Fibroblast of lung (primary cell): ENCODE results near the gene PRR35. TPM values are rescaled to one million over a fixed set of nuclear protein-coding genes. Genes with fewer than 3 reads are reported as not detected.

Source experiments
- DNase-seq, 2 donors: peaks; one replicate each; pipeline versions ENCODE4 v3.0.0 to v3.0.0-alpha.2; 2010; ENCODE audit warnings: low read depth in 2 of 2
- H2AFZ ChIP-seq: 2 replicates; pipeline ENCODE4 v1.5.1; 2012; ENCODE audit warnings: low read length, control low read depth, inconsistent platforms
- H3K27ac ChIP-seq: 2 replicates; pipeline ENCODE4 v1.5.1; 2011; ENCODE audit warnings: low read length, control low read depth; ENCODE audit not compliant: insufficient read depth
- H3K27me3 ChIP-seq: 2 replicates; pipeline ENCODE4 v1.5.1; 2011; ENCODE audit warnings: mild to moderate bottlenecking, low read length; ENCODE audit not compliant: control insufficient read depth, insufficient read depth
- H3K36me3 ChIP-seq: 2 replicates; pipeline ENCODE4 v1.5.1; 2011; ENCODE audit warnings: low read length; ENCODE audit not compliant: control insufficient read depth, insufficient read depth
- H3K4me1 ChIP-seq: 2 replicates; pipeline ENCODE4 v1.5.1; 2011; ENCODE audit warnings: low read length; ENCODE audit not compliant: control insufficient read depth, insufficient read depth; ENCODE audit errors: extremely low read depth
- H3K4me2 ChIP-seq: 2 replicates; pipeline ENCODE4 v1.5.1; 2011; ENCODE audit warnings: low read length, control low read depth; ENCODE audit not compliant: insufficient read depth; ENCODE audit errors: extremely low read depth
- H3K4me3 ChIP-seq, 4 experiments: fragments of 200-600 bp in 1 of 4; sonication (generic) in 1 of 4; replicated peaks in 1 of 4; 2 replicates each; pipeline ENCODE4 v1.5.1; 2011 to 2016; ENCODE audit warnings: low read length in 4 of 4, low read depth in 3 of 4, mild to moderate bottlenecking in 3 of 4, control low read depth in 2 of 4, inconsistent platforms in 1 of 4, mixed read lengths in 1 of 4; ENCODE audit not compliant: insufficient read depth in 1 of 4; ENCODE audit errors: control extremely low read depth in 1 of 4
- H3K79me2 ChIP-seq: 2 replicates; pipeline ENCODE4 v1.5.1; 2012; ENCODE audit warnings: mild to moderate bottlenecking, low read length, inconsistent platforms; ENCODE audit not compliant: control insufficient read depth, insufficient read depth
- H3K9ac ChIP-seq: 2 replicates; pipeline ENCODE4 v1.5.1; 2011; ENCODE audit warnings: mild to moderate bottlenecking, low read length, control low read depth; ENCODE audit not compliant: insufficient read depth
- H3K9me3 ChIP-seq: 2 replicates; pipeline ENCODE4 v1.5.1; 2012; ENCODE audit warnings: low read depth, low read length; ENCODE audit not compliant: control insufficient read depth, insufficient read depth
- H4K20me1 ChIP-seq: 2 replicates; pipeline ENCODE4 v1.5.1; 2011; ENCODE audit warnings: low read length; ENCODE audit not compliant: control insufficient read depth, insufficient read depth; ENCODE audit errors: extremely low read depth
- EZH2 ChIP-seq: IDR thresholded peaks from 2 replicates; pipeline ENCODE4 v1.5.1; 2012; ENCODE audit warnings: low read length, control low read depth, mild to moderate bottlenecking; ENCODE audit errors: missing control alignments
- polyA plus RNA-seq, 2 donors: library from polyadenylated mRNA; depleted of rRNA in 1 of 2; stranded (reverse) in 1 of 2; unstranded in 1 of 2; fragments of >200 nt; gene quantifications; 2 replicates each; pipeline ENCODE4 v1.2.1, GENCODE V29; 2011 to 2012; ENCODE audit warnings: missing spikeins in 1 of 2
- total RNA-seq: library from RNA; depleted of rRNA; stranded (reverse); fragments of >200 nt; gene quantifications from 2 replicates; pipeline ENCODE4 v1.2.1, GENCODE V29; 2014
- TF ChIP-seq, protein P1 (sequence below), 2 donors: IDR thresholded peaks in 1 of 2; conservative IDR thresholded peaks in 1 of 2; 1 replicate in 1 of 2; 2 replicates in 1 of 2; pipeline ENCODE4 v1.5.1; 2011 to 2012; ENCODE audit warnings: low read length in 2 of 2, control low read depth in 1 of 2, inconsistent platforms in 1 of 2, low read depth in 1 of 2, mild to moderate bottlenecking in 1 of 2

PRR35 gene
- total and polyA plus RNA-seq, 2 donors (not counting 1 experiment from before 2014, with no cell fraction given), result not detected

DNA sequence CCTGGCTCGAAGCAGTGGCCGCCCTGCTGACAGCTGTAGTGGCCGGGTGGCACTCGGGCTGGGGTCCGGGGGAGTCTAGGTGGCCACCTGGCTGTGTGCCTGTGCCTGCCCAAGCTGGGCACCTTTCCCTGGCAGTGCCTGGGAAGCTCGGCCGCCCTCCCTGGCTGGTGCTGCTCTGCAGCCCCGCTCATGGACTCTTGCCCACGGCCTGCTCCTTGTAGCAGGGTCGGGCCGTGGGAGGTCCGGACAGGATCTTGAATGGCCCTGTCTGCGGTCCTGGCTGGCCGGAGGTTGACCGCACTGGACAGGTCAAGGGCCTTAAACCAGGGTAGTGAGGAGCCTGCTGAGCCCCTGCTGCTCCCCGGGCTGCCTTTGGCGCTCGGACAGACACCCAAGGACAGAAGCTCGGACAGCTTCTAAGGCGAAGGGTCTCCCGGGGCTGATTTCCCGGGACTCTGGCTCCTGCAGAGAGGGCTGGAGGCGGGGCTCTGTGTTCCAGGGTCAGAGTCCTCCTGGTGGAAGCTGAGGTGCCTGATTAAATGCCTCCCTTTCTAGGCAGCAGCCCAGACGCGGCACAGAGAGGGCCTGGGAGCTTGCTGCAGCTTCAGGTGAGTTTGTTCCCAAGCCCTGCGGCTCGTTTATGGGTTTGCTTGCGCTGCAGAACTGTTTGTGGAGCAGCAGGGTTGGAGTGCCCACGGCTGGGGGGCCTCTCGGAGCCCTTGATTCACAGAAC lies 26.6 kb upstream of the PRR35 start:
- peaks cover 19% of the 10 kb centered on the region for H3K36me3 ChIP-seq
- no peak overlapping the region for H3K27ac ChIP-seq

DNA sequence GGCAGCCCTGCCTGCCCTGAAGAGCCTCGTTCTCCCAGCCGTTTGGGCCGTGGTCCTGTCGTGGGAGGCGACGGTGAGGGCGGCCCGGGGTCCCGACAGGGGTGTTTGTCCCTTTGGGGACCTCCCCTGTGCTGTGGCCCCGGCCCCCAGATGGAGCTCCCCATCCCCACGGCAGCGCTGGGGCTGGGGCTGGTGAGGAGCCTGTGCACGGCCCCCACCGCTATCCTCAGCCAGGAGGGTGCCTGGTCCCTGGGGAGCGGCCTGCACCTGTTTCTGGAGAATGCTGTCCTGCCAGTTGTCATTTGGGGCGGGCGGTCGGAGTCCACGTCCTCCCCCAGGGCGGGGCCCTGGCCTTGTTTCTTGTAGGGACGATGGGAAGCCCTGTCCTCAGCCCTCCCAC lies 26.1 kb upstream of the PRR35 start:
- TF ChIP-seq, protein P1, sequence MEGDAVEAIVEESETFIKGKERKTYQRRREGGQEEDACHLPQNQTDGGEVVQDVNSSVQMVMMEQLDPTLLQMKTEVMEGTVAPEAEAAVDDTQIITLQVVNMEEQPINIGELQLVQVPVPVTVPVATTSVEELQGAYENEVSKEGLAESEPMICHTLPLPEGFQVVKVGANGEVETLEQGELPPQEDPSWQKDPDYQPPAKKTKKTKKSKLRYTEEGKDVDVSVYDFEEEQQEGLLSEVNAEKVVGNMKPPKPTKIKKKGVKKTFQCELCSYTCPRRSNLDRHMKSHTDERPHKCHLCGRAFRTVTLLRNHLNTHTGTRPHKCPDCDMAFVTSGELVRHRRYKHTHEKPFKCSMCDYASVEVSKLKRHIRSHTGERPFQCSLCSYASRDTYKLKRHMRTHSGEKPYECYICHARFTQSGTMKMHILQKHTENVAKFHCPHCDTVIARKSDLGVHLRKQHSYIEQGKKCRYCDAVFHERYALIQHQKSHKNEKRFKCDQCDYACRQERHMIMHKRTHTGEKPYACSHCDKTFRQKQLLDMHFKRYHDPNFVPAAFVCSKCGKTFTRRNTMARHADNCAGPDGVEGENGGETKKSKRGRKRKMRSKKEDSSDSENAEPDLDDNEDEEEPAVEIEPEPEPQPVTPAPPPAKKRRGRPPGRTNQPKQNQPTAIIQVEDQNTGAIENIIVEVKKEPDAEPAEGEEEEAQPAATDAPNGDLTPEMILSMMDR (conservative IDR thresholded peaks at IDR 0.05 in 1 of 2, IDR thresholded peaks at IDR 0.05 in 1 of 2; ENCODE audit: low read depth in 1 of 2, low read length in 2 of 2), result no peak
- no peak for TF ChIP-seq EZH2
- no peak overlapping the region for H3K4me3 ChIP-seq
- no peak overlapping the region for H2AFZ ChIP-seq
- H4K20me1 ChIP-seq, result no peaks in the 10 kb centered on the region
- no peaks in the 10 kb centered on the region for H3K9me3 ChIP-seq
- H3K4me2 ChIP-seq, result no peak overlapping the region
- no peaks in the 10 kb centered on the region for H3K27me3 ChIP-seq
- no peak overlapping the region for H3K9ac ChIP-seq
- H3K4me1 ChIP-seq, result peaks cover 1% of the 10 kb centered on the region
- no peak for DNase-seq
- H3K27ac ChIP-seq, result no peak overlapping the region
- H3K36me3 ChIP-seq, result peaks cover 19% of the 10 kb centered on the region
- peaks cover 84% of the 10 kb centered on the region for H3K79me2 ChIP-seq

More for the DNA sequence above, 26.6 kb upstream of the PRR35 start:
- no peaks in the 10 kb centered on the region for H4K20me1 ChIP-seq
- no peak overlapping the region for H2AFZ ChIP-seq
- DNase-seq, result no peak
- H3K9ac ChIP-seq, result no peak overlapping the region
- H3K4me2 ChIP-seq, result no peak overlapping the region
- no peaks in the 10 kb centered on the region for H3K4me1 ChIP-seq
- no peaks in the 10 kb centered on the region for H3K27me3 ChIP-seq
- no peaks in the 10 kb centered on the region for H3K9me3 ChIP-seq
- H3K4me3 ChIP-seq, result no peak overlapping the region
- TF ChIP-seq, protein P1 (conservative IDR thresholded peaks at IDR 0.05 in 1 of 2, IDR thresholded peaks at IDR 0.05 in 1 of 2; ENCODE audit: low read depth in 1 of 2, low read length in 2 of 2), result no peak
- TF ChIP-seq EZH2, result no peak
- H3K79me2 ChIP-seq, result peaks cover 85% of the 10 kb centered on the region

DNA sequence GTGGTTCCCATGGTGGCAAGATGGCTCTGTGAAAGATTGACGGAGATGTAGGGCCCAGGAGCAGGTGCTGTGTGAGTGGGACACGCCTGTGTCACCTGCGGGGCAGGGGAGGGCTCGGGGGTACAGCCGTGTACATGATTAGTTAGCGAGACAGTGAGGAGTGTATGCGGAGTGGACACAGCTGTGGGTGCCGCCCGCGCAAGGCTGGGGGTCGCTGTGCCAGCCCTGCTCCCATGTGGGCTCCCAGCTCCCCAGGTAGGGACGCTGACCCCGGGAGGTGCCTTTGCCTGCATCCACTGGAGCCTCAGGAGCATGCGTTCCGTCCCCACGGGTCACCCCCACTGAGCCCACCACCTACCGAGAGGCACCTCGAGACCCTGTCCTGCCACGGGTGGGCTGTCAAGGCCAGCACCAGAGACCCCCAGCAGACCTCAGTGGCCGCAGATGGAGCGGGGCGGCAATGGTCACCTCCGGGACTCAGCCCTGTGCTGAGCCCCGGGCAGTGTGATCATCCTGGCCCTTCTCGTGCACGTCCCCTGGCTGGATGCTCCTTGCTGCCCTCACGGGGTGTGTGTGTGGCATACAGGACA lies 25.2 kb upstream of the PRR35 start:
- Histone ChIP-seq H3K27me3 (no peaks in the 10 kb centered on the region), H3K4me3 (no peak overlapping the region), H3K79me2 (peaks cover 83% of the 10 kb centered on the region), H3K27ac (no peak overlapping the region), H3K36me3 (peaks cover 20% of the 10 kb centered on the region), H3K4me1 (peaks cover 5% of the 10 kb centered on the region), H3K9me3 (no peaks in the 10 kb centered on the region), H4K20me1 (no peaks in the 10 kb centered on the region), H2AFZ (no peak overlapping the region), H3K4me2 (no peak overlapping the region), H3K9ac (no peak overlapping the region)
- no peak for TF ChIP-seq EZH2
- TF ChIP-seq, protein P1 (conservative IDR thresholded peaks at IDR 0.05 in 1 of 2, IDR thresholded peaks at IDR 0.05 in 1 of 2; ENCODE audit: low read depth in 1 of 2, low read length in 2 of 2), result no peak
- DNase-seq, result no peak
